ENCODE measurements around the gene CLSTN1.
"Not testable (repeated sequence)": the region's sequence is repeated elsewhere in the genome, so short reads cannot be mapped to it uniquely, and the experiment has no call there.

Gene CLSTN1

GRCh38 chr1:9760824-9761223, 62.9 kb downstream of the CLSTN1 start:
- DNase-seq, result no peak

GRCh38 chr1:9759939-9760338, 63.8 kb downstream of the CLSTN1 start:
- no peak for DNase-seq

- DNase-seq, result no peak
Measured at GRCh38 chr1:9758559-9759121, 65.1 kb downstream of the CLSTN1 start.

GRCh38 chr1:9755441-9755995, 68.2 kb downstream of the CLSTN1 start:
- DNase-seq, result no peak

- DNase-seq, result no peak
Measured at GRCh38 chr1:9753121-9753531, 70.6 kb downstream of the CLSTN1 start.

- no peak for DNase-seq
Measured at GRCh38 chr1:9751971-9752370, 71.8 kb downstream of the CLSTN1 start.

GRCh38 chr1:9749361-9749760, 74.4 kb downstream of the CLSTN1 start:
- DNase-seq, result no peak

- not testable (repeated sequence) for DNase-seq
Measured at GRCh38 chr1:9748391-9748790, 75.4 kb downstream of the CLSTN1 start.

- no peak for DNase-seq
Measured at GRCh38 chr1:9746651-9747050, 77.1 kb downstream of the CLSTN1 start.

GRCh38 chr1:9746211-9746610, 77.6 kb downstream of the CLSTN1 start:
- DNase-seq, result no peak

GRCh38 chr1:9744106-9744799, 79.5 kb downstream of the CLSTN1 start:
- DNase-seq, result no peak

- no peak for DNase-seq
Measured at GRCh38 chr1:9737671-9738070, 86.1 kb downstream of the CLSTN1 start.

GRCh38 chr1:9737057-9737456, 86.7 kb downstream of the CLSTN1 start:
- no peak for DNase-seq

- DNase-seq, result no peak
Measured at GRCh38 chr1:9736241-9736640, 87.5 kb downstream of the CLSTN1 start.

GRCh38 chr1:9735800-9736199, 88.0 kb downstream of the CLSTN1 start:
- no peak for DNase-seq

GRCh38 chr1:9733160-9733789, 90.5 kb downstream of the CLSTN1 start:
- DNase-seq, result no peak

- no peak for DNase-seq
Measured at GRCh38 chr1:9732123-9732971, 91.4 kb downstream of the CLSTN1 start.

GRCh38 chr1:9731561-9731960, 92.2 kb downstream of the CLSTN1 start:
- no peak for DNase-seq

GRCh38 chr1:9731051-9731537, 92.7 kb downstream of the CLSTN1 start:
- no peak for DNase-seq

GRCh38 chr1:9730096-9730901, 93.5 kb downstream of the CLSTN1 start:
- DNase-seq, result no peak

- DNase-seq, result no peak
Measured at GRCh38 chr1:9729523-9729922, 94.2 kb downstream of the CLSTN1 start.

All from DMS153 (cell line).